Osteoblast (primary cell): ENCODE results near the gene PCDHGA1. TPM values are rescaled to one million over a fixed set of nuclear protein-coding genes. Genes with fewer than 3 reads are reported as not detected.
"Not testable (repeated sequence)": the region's sequence is repeated elsewhere in the genome, so short reads cannot be mapped to it uniquely, and the experiment has no call there.

ENCODE experiments used
- DNase-seq: peaks from one replicate; pipeline ENCODE4 v3.0.0; 2011; ENCODE audit warnings: low spot score, mixed read lengths; ENCODE audit not compliant: insufficient read length; ENCODE audit errors: missing footprints
- H2AFZ ChIP-seq: 2 replicates; pipeline ENCODE4 v1.6.0; 2011; ENCODE audit warnings: mild to moderate bottlenecking, low read length
- H3K27ac ChIP-seq: 2 replicates; pipeline ENCODE4 v1.5.1; 2011; ENCODE audit warnings: mild to moderate bottlenecking, low read depth, low read length, moderate library complexity
- H3K27me3 ChIP-seq: 2 replicates; pipeline ENCODE4 v1.6.0; 2012; ENCODE audit warnings: mild to moderate bottlenecking, control low read depth, inconsistent platforms, low read length, moderate library complexity; ENCODE audit not compliant: insufficient read depth
- H3K36me3 ChIP-seq: 2 replicates; pipeline ENCODE4 v1.5.1; 2011; ENCODE audit warnings: mild to moderate bottlenecking, low read length, control low read depth, moderate library complexity; ENCODE audit not compliant: insufficient read depth
- H3K4me1 ChIP-seq: 2 replicates; pipeline ENCODE4 v1.5.1; 2011; ENCODE audit warnings: mild to moderate bottlenecking, low read length, control low read depth, moderate library complexity; ENCODE audit not compliant: insufficient read depth
- H3K4me2 ChIP-seq: 2 replicates; pipeline ENCODE4 v1.6.0; 2011; ENCODE audit warnings: mild to moderate bottlenecking, low read length; ENCODE audit not compliant: insufficient read depth
- H3K4me3 ChIP-seq: fragments of 200-600 bp; sonication (generic); 3 replicates; pipeline ENCODE4 v1.5.1; 2012; ENCODE audit warnings: mild to moderate bottlenecking, low read length, inconsistent platforms; ENCODE audit not compliant: insufficient read depth
- H3K79me2 ChIP-seq: 2 replicates; pipeline ENCODE4 v1.6.0; 2012; ENCODE audit warnings: mild to moderate bottlenecking, low read length, control low read depth, inconsistent platforms; ENCODE audit not compliant: insufficient read depth
- H3K9me3 ChIP-seq: 2 replicates; pipeline ENCODE4 v1.5.1; 2011; ENCODE audit warnings: low read depth, low read length, control low read depth
- H4K20me1 ChIP-seq: 2 replicates; pipeline ENCODE4 v1.6.0; 2012; ENCODE audit warnings: mild to moderate bottlenecking, low read length, control low read depth; ENCODE audit not compliant: insufficient read depth
- CTCF ChIP-seq: IDR thresholded peaks from 2 replicates; pipeline ENCODE4 v1.5.1; 2011; ENCODE audit warnings: mild to moderate bottlenecking, low read depth, low read length, moderate library complexity; ENCODE audit errors: extremely low read depth
- total RNA-seq: library from RNA; depleted of rRNA; stranded (reverse); fragments of >200 nt; gene quantifications from 2 replicates; pipeline ENCODE4 v1.2.3, GENCODE V29; 2012

The PCDHGA1 gene
- total RNA-seq, 1 donor: 1.1 TPM

GRCh38 chr5:141384471-141385267 lies 54.4 kb downstream of the PCDHGA1 start:
- DNase-seq: no peak
- no peaks in the 10 kb centered on the region for H3K27me3 ChIP-seq
- H3K9me3 ChIP-seq: peaks cover 10% of the 10 kb centered on the region

GRCh38 chr5:141387557-141388311 lies 57.4 kb downstream of the PCDHGA1 start, which contains the start of gene PCDHGB4:
TSS of gene PCDHGB4 (plus strand) at chr5:141387698. CDS start at chr5:141387885, 187 bp downstream.
- H3K27ac ChIP-seq, H3K27me3 ChIP-seq, DNase-seq, H3K4me1 ChIP-seq, H3K79me2 ChIP-seq, H4K20me1 ChIP-seq, H3K36me3 ChIP-seq: not testable (repeated sequence)
- H3K4me3 ChIP-seq: peak within 1 kb of the TSS; percentile 69
- peak; percentile 57 for TF ChIP-seq CTCF
- H3K4me2 ChIP-seq: peak within 1 kb of the TSS; percentile 37
- H3K9me3 ChIP-seq: peaks cover 12% of the 10 kb centered on the region
- H2AFZ ChIP-seq: peak within 1 kb of the TSS; percentile 25

More at GRCh38 chr5:141384471-141385267, 54.4 kb downstream of the PCDHGA1 start:
- Histone ChIP-seq H3K4me2 (no peak overlapping the region), H3K27ac (no peak overlapping the region), H3K36me3 (no peaks in the 10 kb centered on the region), H2AFZ (no peak overlapping the region), H3K4me1 (no peaks in the 10 kb centered on the region), H3K4me3 (no peak overlapping the region), H3K79me2 (no peaks in the 10 kb centered on the region), H4K20me1 (no peaks in the 10 kb centered on the region)
- no peak for TF ChIP-seq CTCF

GRCh38 chr5:141388661-141389060 lies 58.3 kb downstream of the PCDHGA1 start:
- H3K4me3 ChIP-seq: peak overlapping the region; percentile 47
- H3K79me2 ChIP-seq: no peaks in the 10 kb centered on the region
- no peaks in the 10 kb centered on the region for H3K4me1 ChIP-seq
- no peak overlapping the region for H3K27ac ChIP-seq
- H3K27me3 ChIP-seq: no peaks in the 10 kb centered on the region
- H2AFZ ChIP-seq: no peak overlapping the region
- DNase-seq: no peak
- H3K9me3 ChIP-seq: peaks cover 18% of the 10 kb centered on the region
- peak overlapping the region; percentile 20 for H3K4me2 ChIP-seq
- TF ChIP-seq CTCF: no peak
- no peaks in the 10 kb centered on the region for H4K20me1 ChIP-seq
- H3K36me3 ChIP-seq: peaks cover 4% of the 10 kb centered on the region
